Liver (tissue), 9 donors: ENCODE measurements around the gene HNRNPH3. TPM values are rescaled to one million over a fixed set of nuclear protein-coding genes. Genes with fewer than 3 reads are reported as not detected.

Experiments
- DNase-seq: peaks from one replicate; pipeline ENCODE4 v3.0.0-alpha.2; 2017; ENCODE audit warnings: low spot score
- H3K27ac ChIP-seq, 2 donors: one replicate each; pipeline ENCODE4 v1.7.0; 2013; ENCODE audit warnings: inconsistent platforms in 2 of 2, low read length in 2 of 2, control low read depth in 1 of 2, low read depth in 1 of 2, mild to moderate bottlenecking in 1 of 2
- H3K27me3 ChIP-seq, 4 donors: one replicate each; pipeline versions ENCODE4 v1.6.1 to v1.7.0; 2013; ENCODE audit warnings: low read length in 3 of 4, inconsistent platforms in 1 of 4, mild to moderate bottlenecking in 1 of 4, moderate library complexity in 1 of 4; ENCODE audit not compliant: control insufficient read depth in 4 of 4, insufficient read depth in 4 of 4
- H3K36me3 ChIP-seq, 4 donors: one replicate each; pipeline versions ENCODE4 v1.6.1 to v1.7.0; 2013; ENCODE audit warnings: low read length in 3 of 4, mild to moderate bottlenecking in 3 of 4, low read depth in 1 of 4, moderate library complexity in 1 of 4; ENCODE audit not compliant: control insufficient read depth in 4 of 4, insufficient read depth in 3 of 4
- H3K4me1 ChIP-seq, 4 donors: one replicate each; pipeline versions ENCODE4 v1.6.1 to v1.7.0; 2013; ENCODE audit warnings: low read length in 3 of 4, mild to moderate bottlenecking in 3 of 4, moderate library complexity in 1 of 4; ENCODE audit not compliant: control insufficient read depth in 4 of 4, insufficient read depth in 4 of 4
- H3K4me3 ChIP-seq, 3 donors: one replicate each; pipeline versions ENCODE4 v1.6.1 to v1.7.0; 2013; ENCODE audit warnings: low read length in 3 of 3, control low read depth in 1 of 3, low read depth in 1 of 3, mild to moderate bottlenecking in 1 of 3
- H3K9ac ChIP-seq, 2 donors: one replicate each; pipeline ENCODE4 v1.7.0; 2013; ENCODE audit warnings: low read length in 2 of 2, mild to moderate bottlenecking in 2 of 2, moderate library complexity in 2 of 2, control low read depth in 1 of 2, low read depth in 1 of 2
- H3K9me3 ChIP-seq, 4 donors: one replicate each; pipeline versions ENCODE4 v1.6.1 to v1.7.0; 2013; ENCODE audit warnings: low read length in 3 of 4; ENCODE audit not compliant: control insufficient read depth in 4 of 4
- ATF3 ChIP-seq: IDR thresholded peaks from 2 replicates; pipeline ENCODE4 v1.6.1; 2016; ENCODE audit warnings: antibody characterized with exemption
- CTCF ChIP-seq: fragments of 150-350 bp; IDR thresholded peaks from 2 replicates; pipeline ENCODE4 v1.5.1; 2017; ENCODE audit warnings: improper control_type of control experiment, low read depth, low read length; ENCODE audit not compliant: missing input control
- EGR1 ChIP-seq, 2 donors: IDR thresholded peaks; 2 replicates each; pipeline ENCODE4 v1.6.1; 2016 to 2018; ENCODE audit warnings: antibody characterized with exemption in 2 of 2, low read depth in 2 of 2
- FOXA1 ChIP-seq: IDR thresholded peaks from 2 replicates; pipeline ENCODE4 v1.6.1; 2016; ENCODE audit warnings: antibody characterized with exemption
- FOXA2 ChIP-seq: IDR thresholded peaks from 2 replicates; pipeline ENCODE4 v1.6.1; 2016; ENCODE audit warnings: antibody characterized with exemption
- GABPA ChIP-seq, 2 donors: IDR thresholded peaks in 1 of 2; conservative IDR thresholded peaks in 1 of 2; 2 replicates each; pipeline ENCODE4 v1.6.1; 2016; ENCODE audit warnings: antibody characterized with exemption in 2 of 2, mild to moderate bottlenecking in 1 of 2, moderate library complexity in 1 of 2
- HNF4A ChIP-seq, 2 donors: conservative IDR thresholded peaks; 2 replicates each; pipeline ENCODE4 v1.6.1; 2016; ENCODE audit warnings: antibody characterized with exemption in 2 of 2, mild to moderate bottlenecking in 2 of 2
- HNF4G ChIP-seq: IDR thresholded peaks from 2 replicates; pipeline ENCODE4 v1.6.1; 2016; ENCODE audit warnings: antibody characterized with exemption
- JUND ChIP-seq, 2 donors: IDR thresholded peaks; 2 replicates each; pipeline ENCODE4 v1.6.1; 2016; ENCODE audit warnings: antibody characterized with exemption in 2 of 2
- MAX ChIP-seq: IDR thresholded peaks from 2 replicates; pipeline ENCODE4 v1.6.1; 2016; ENCODE audit warnings: antibody characterized with exemption
- NR2F2 ChIP-seq: IDR thresholded peaks from 2 replicates; pipeline ENCODE4 v1.6.1; 2016; ENCODE audit warnings: antibody characterized with exemption
- RAD21 ChIP-seq, 2 donors: IDR thresholded peaks; 2 replicates each; pipeline ENCODE4 v1.6.1; 2016; ENCODE audit warnings: antibody characterized with exemption in 2 of 2, mild to moderate bottlenecking in 2 of 2
- REST ChIP-seq: IDR thresholded peaks from 2 replicates; pipeline ENCODE4 v1.6.1; 2016; ENCODE audit warnings: antibody characterized with exemption, mild to moderate bottlenecking
- RXRA ChIP-seq, 2 donors: IDR thresholded peaks; 2 replicates each; pipeline ENCODE4 v1.6.1; 2017 to 2018; ENCODE audit warnings: antibody characterized with exemption in 2 of 2, mild to moderate bottlenecking in 1 of 2
- SP1 ChIP-seq: IDR thresholded peaks from 2 replicates; pipeline ENCODE4 v1.6.1; 2018; ENCODE audit warnings: antibody characterized with exemption, mild to moderate bottlenecking
- TAF1 ChIP-seq: conservative IDR thresholded peaks from 2 replicates; pipeline ENCODE4 v1.6.1; 2016; ENCODE audit warnings: antibody characterized with exemption, mild to moderate bottlenecking
- YY1 ChIP-seq: IDR thresholded peaks from 2 replicates; pipeline ENCODE4 v1.6.1; 2016; ENCODE audit warnings: antibody characterized with exemption, mild to moderate bottlenecking
- ZBTB33 ChIP-seq: IDR thresholded peaks from 2 replicates; pipeline ENCODE4 v1.6.1; 2016; ENCODE audit warnings: antibody characterized with exemption
- WGBS: extraction: QIAGEN DNeasy Blood & Tissue Kit; methylation state at CpG from one replicate; pipeline ENCODE4 v1.1.7; 2013; 5-methylcytosine and 5-hydroxymethylcytosine counted together
- polyA plus RNA-seq, 2 donors: library from polyadenylated mRNA; stranded (reverse) in 1 of 2; unstranded in 1 of 2; fragments of 200-250 nt in 1 of 2; fragments of >200 nt in 1 of 2; fragmentation: Nextera tagmentation in 1 of 2; extraction: Ambion mirVana in 1 of 2; gene quantifications; one replicate each; pipeline versions ENCODE4 v1.2.1 to v1.2.3, GENCODE V29; 2013 to 2015
- total RNA-seq, 2 donors: library from RNA; depleted of rRNA; stranded (reverse); fragments of >200 nt; gene quantifications; one replicate each; pipeline ENCODE4 v1.2.3, GENCODE V29; 2014
- donor health status: healthy.
- donor health status: healthy.
- donor health status: healthy.
- donor health status: healthy.
- donor health status: healthy.

HNRNPH3 gene
- total and polyA plus RNA-seq, 4 donors = 18.2 to 38.4 (median 28.6) TPM

- Histone ChIP-seq H3K4me3 (no peak overlapping the region), H3K36me3 (peaks cover 9 to 69% (median 62%) of the 10 kb centered on the region in 4 donors), H3K27ac (no peak overlapping the region), H3K9me3 (no peaks in the 10 kb centered on the region), H3K9ac (no peak overlapping the region), H3K4me1 (no peaks in the 10 kb centered on the region), H3K27me3 (no peaks in the 10 kb centered on the region)
- no peak for TF ChIP-seq JUND (IDR thresholded peaks at IDR 0.05)
- no peak for TF ChIP-seq NR2F2
- no peak for TF ChIP-seq FOXA2
- no peak for TF ChIP-seq CTCF
- no peak for TF ChIP-seq RXRA (IDR thresholded peaks at IDR 0.05)
- no peak for TF ChIP-seq SP1
- no peak for TF ChIP-seq ZBTB33
- TF ChIP-seq FOXA1 = no peak
- no peak for TF ChIP-seq TAF1
- no peak for TF ChIP-seq YY1
- no peak for DNase-seq
- 92% methylated on average over 3 of the region's 3 CpGs for WGBS
These were observed 11.1 kb downstream of the HNRNPH3 start for GRCh38 chr10:68342909-68343516.

GRCh38 chr10:68345621-68346020 is 13.8 kb downstream of the HNRNPH3 start:
- DNase-seq = no peak
- Histone ChIP-seq H3K4me1 (no peaks in the 10 kb centered on the region), H3K9ac (no peak overlapping the region), H3K27me3 (no peaks in the 10 kb centered on the region), H3K4me3 (no peak overlapping the region), H3K36me3 (peaks cover 2 to 47% (median 40%) of the 10 kb centered on the region in 4 donors), H3K27ac (no peak overlapping the region), H3K9me3 (no peaks in the 10 kb centered on the region)
- TF ChIP-seq ATF3 (no peak), FOXA2 (no peak), YY1 (no peak), NR2F2 (no peak), CTCF (no peak), HNF4A (conservative IDR thresholded peaks at IDR 0.05) (no peak), SP1 (no peak), FOXA1 (no peak), TAF1 (no peak), REST (no peak), RAD21 (IDR thresholded peaks at IDR 0.05) (no peak), JUND (IDR thresholded peaks at IDR 0.05) (no peak), ZBTB33 (no peak), MAX (no peak), HNF4G (no peak), EGR1 (IDR thresholded peaks at IDR 0.05; ENCODE audit: low read depth in 2 of 2) (no peak), GABPA (IDR thresholded peaks at IDR 0.05 in 1 of 2, conservative IDR thresholded peaks at IDR 0.05 in 1 of 2) (no peak), RXRA (IDR thresholded peaks at IDR 0.05) (no peak)
- WGBS = 95% methylated on average over 4 of the region's 4 CpGs
